Duodenal mucosa (tissue), 2 donors: ENCODE results near the gene PRSS1.
"Not testable (repeated sequence)": the region's sequence is repeated elsewhere in the genome, so short reads cannot be mapped to it uniquely, and the experiment has no call there.

Experiments
- H3K27ac ChIP-seq: one replicate; pipeline ENCODE4 v1.7.0; 2013; ENCODE audit warnings: low read depth, low read length
- H3K27me3 ChIP-seq, 2 donors: one replicate each; pipeline ENCODE4 v1.7.0; 2013; ENCODE audit warnings: low read length in 2 of 2, control low read depth in 1 of 2; ENCODE audit not compliant: insufficient read depth in 2 of 2, control insufficient read depth in 1 of 2
- H3K36me3 ChIP-seq, 2 donors: one replicate each; pipeline ENCODE4 v1.7.0; 2013; ENCODE audit warnings: low read length in 2 of 2, control low read depth in 1 of 2; ENCODE audit not compliant: insufficient read depth in 2 of 2, control insufficient read depth in 1 of 2
- H3K4me1 ChIP-seq, 2 donors: one replicate each; pipeline ENCODE4 v1.7.0; 2013; ENCODE audit warnings: low read length in 2 of 2, control low read depth in 1 of 2; ENCODE audit not compliant: insufficient read depth in 2 of 2, control insufficient read depth in 1 of 2
- H3K4me3 ChIP-seq, 2 donors: one replicate each; pipeline ENCODE4 v1.7.0; 2013; ENCODE audit warnings: low read length in 2 of 2, low read depth in 1 of 2
- H3K9ac ChIP-seq, 2 donors: one replicate each; pipeline ENCODE4 v1.7.0; 2013; ENCODE audit warnings: low read length in 2 of 2, low read depth in 1 of 2
- H3K9me3 ChIP-seq, 2 donors: one replicate each; pipeline ENCODE4 v1.7.0; 2013; ENCODE audit warnings: low read length in 2 of 2, control low read depth in 1 of 2; ENCODE audit not compliant: control insufficient read depth in 1 of 2

PRSS1 gene

GRCh38 chr7:142758312-142758711 lies 9.0 kb downstream of the PRSS1 start:
- not testable (repeated sequence) for H3K27ac ChIP-seq, H3K36me3 ChIP-seq, H3K9me3 ChIP-seq, H3K9ac ChIP-seq, H3K4me1 ChIP-seq, H3K27me3 ChIP-seq, H3K4me3 ChIP-seq

GRCh38 chr7:142759433-142759832 lies 10.2 kb downstream of the PRSS1 start:
- H3K9ac ChIP-seq, result no peak overlapping the region
- no peak overlapping the region for H3K4me3 ChIP-seq
- H3K36me3 ChIP-seq, result no peaks in the 10 kb centered on the region

GRCh38 chr7:142760071-142760642 lies 10.9 kb downstream of the PRSS1 start:
- no peaks in the 10 kb centered on the region for H3K36me3 ChIP-seq
- H3K27ac ChIP-seq, result no peak overlapping the region
- no peaks in the 10 kb centered on the region for H3K4me1 ChIP-seq
- H3K9ac ChIP-seq, result no peak overlapping the region
- no peaks in the 10 kb centered on the region for H3K27me3 ChIP-seq
- no peak overlapping the region for H3K4me3 ChIP-seq
- H3K9me3 ChIP-seq, result no peaks in the 10 kb centered on the region

More at GRCh38 chr7:142759433-142759832, 10.2 kb downstream of the PRSS1 start:
- Histone ChIP-seq H3K27ac (no peak overlapping the region), H3K27me3 (no peaks in the 10 kb centered on the region), H3K4me1 (no peaks in the 10 kb centered on the region), H3K9me3 (no peaks in the 10 kb centered on the region)

GRCh38 chr7:142761606-142762005 lies 12.3 kb downstream of the PRSS1 start:
- not testable (repeated sequence) for H3K9ac ChIP-seq, H3K27ac ChIP-seq, H3K9me3 ChIP-seq

GRCh38 chr7:142762104-142762503 lies 12.8 kb downstream of the PRSS1 start:
- H3K36me3 ChIP-seq, result no peaks in the 10 kb centered on the region
- no peak overlapping the region for H3K27ac ChIP-seq
- H3K9ac ChIP-seq, result no peak overlapping the region
- H3K4me3 ChIP-seq, result no peak overlapping the region
- no peaks in the 10 kb centered on the region for H3K4me1 ChIP-seq
- H3K27me3 ChIP-seq, result no peaks in the 10 kb centered on the region
- no peaks in the 10 kb centered on the region for H3K9me3 ChIP-seq

More at GRCh38 chr7:142761606-142762005, 12.3 kb downstream of the PRSS1 start:
- H3K36me3 ChIP-seq, H3K4me3 ChIP-seq, H3K4me1 ChIP-seq, H3K27me3 ChIP-seq: not testable (repeated sequence)

GRCh38 chr7:142767451-142767850 lies 18.2 kb downstream of the PRSS1 start:
- Histone ChIP-seq H3K9me3 (no peaks in the 10 kb centered on the region), H3K4me3 (no peak overlapping the region), H3K27me3 (no peaks in the 10 kb centered on the region)

GRCh38 chr7:142767861-142768260 lies 18.6 kb downstream of the PRSS1 start:
- Histone ChIP-seq H3K27me3 (no peaks in the 10 kb centered on the region), H3K27ac (no peak overlapping the region), H3K4me1 (no peaks in the 10 kb centered on the region), H3K4me3 (no peak overlapping the region), H3K9ac (no peak overlapping the region), H3K9me3 (no peaks in the 10 kb centered on the region), H3K36me3 (no peaks in the 10 kb centered on the region)

More at GRCh38 chr7:142767451-142767850, 18.2 kb downstream of the PRSS1 start:
- Histone ChIP-seq H3K4me1 (no peaks in the 10 kb centered on the region), H3K9ac (no peak overlapping the region), H3K36me3 (no peaks in the 10 kb centered on the region), H3K27ac (no peak overlapping the region)

- H3K27ac ChIP-seq, H3K4me1 ChIP-seq: not testable (repeated sequence)
Observed at GRCh38 chr7:142768885-142769284, 19.6 kb downstream of the PRSS1 start.

GRCh38 chr7:142770661-142771352 lies 21.5 kb downstream of the PRSS1 start, which contains the start of gene PRSS2:
PRSS2 (plus strand) TSS chr7:142770970; CDS start chr7:142770983, 13 bp downstream.
- Histone ChIP-seq H3K4me1 (no peaks in the 10 kb centered on the region), H3K27me3 (no peaks in the 10 kb centered on the region), H3K36me3 (no peaks in the 10 kb centered on the region), H3K9ac (no peak within 1 kb of the TSS), H3K9me3 (no peaks in the 10 kb centered on the region), H3K27ac (no peak within 1 kb of the TSS), H3K4me3 (no peak within 1 kb of the TSS)

More at GRCh38 chr7:142768885-142769284, 19.6 kb downstream of the PRSS1 start:
- H3K36me3 ChIP-seq, H3K9me3 ChIP-seq, H3K9ac ChIP-seq, H3K27me3 ChIP-seq, H3K4me3 ChIP-seq: not testable (repeated sequence)

- Histone ChIP-seq H3K4me3 (no peak overlapping the region), H3K4me1 (no peaks in the 10 kb centered on the region)
Observed at GRCh38 chr7:142771353-142771723, 22.1 kb downstream of the PRSS1 start.

More at GRCh38 chr7:142771353-142771723, 22.1 kb downstream of the PRSS1 start:
- no peak overlapping the region for H3K27ac ChIP-seq
- no peaks in the 10 kb centered on the region for H3K36me3 ChIP-seq
- no peaks in the 10 kb centered on the region for H3K9me3 ChIP-seq
- no peak overlapping the region for H3K9ac ChIP-seq
- H3K27me3 ChIP-seq, result no peaks in the 10 kb centered on the region
